H1 (cell line): ENCODE measurements around the gene NBEA. TPM values are rescaled to one million over a fixed set of nuclear protein-coding genes. Genes with fewer than 3 reads are reported as not detected.

Experiments used
- CTCF ChIA-PET: fragments of 300-600 bp; sonication (Branson Sonifier 250); formaldehyde crosslinking; loops from one replicate; lab custom pipeline; 2021; ENCODE audit not compliant: partially characterized antibody; lab: Charles Lee
- POLR2A ChIA-PET: fragments of 300-600 bp; sonication (Branson Sonifier 250); formaldehyde crosslinking; loops from one replicate; lab custom pipeline; 2021; ENCODE audit warnings: inconsistent platforms; ENCODE audit not compliant: partially characterized antibody; lab: Charles Lee
- DNase-seq, 2 experiments: peaks; one replicate each; pipeline versions ENCODE4 v3.0.0 to v3.0.0-alpha.2; 2010 to 2022; ENCODE audit warnings: low spot score in 2 of 2, low read depth in 1 of 2, mixed read lengths in 1 of 2
- FAIRE-seq: peaks from 2 replicates; lab custom pipeline; 2011; peaks lifted over from hg19 to GRCh38; lab: Jason Lieb, UNC
- H2AFZ ChIP-seq: 2 replicates; pipeline ENCODE4 v1.8.1; 2012; ENCODE audit warnings: low read length, inconsistent platforms
- H2AK5ac ChIP-seq: 2 replicates; pipeline ENCODE4 v1.6.1; 2013; ENCODE audit warnings: low read depth, low read length
- H2BK120ac ChIP-seq: replicated peaks from 2 replicates; pipeline ENCODE3; 2013; ENCODE audit warnings: low read depth, low read length, inconsistent platforms
- H2BK12ac ChIP-seq: 2 replicates; pipeline ENCODE4 v1.6.1; 2013; ENCODE audit warnings: low read depth, low read length
- H2BK15ac ChIP-seq: 2 replicates; pipeline ENCODE4 v1.6.1; 2013; ENCODE audit warnings: low read length
- H2BK20ac ChIP-seq: 2 replicates; pipeline ENCODE4 v1.6.1; 2013; ENCODE audit warnings: low read length
- H2BK5ac ChIP-seq: 2 replicates; pipeline ENCODE4 v1.6.1; 2013; ENCODE audit warnings: low read depth, low read length
- H3K14ac ChIP-seq: 2 replicates; pipeline ENCODE4 v1.6.1; 2013; ENCODE audit warnings: inconsistent platforms; ENCODE audit not compliant: insufficient read length
- H3K18ac ChIP-seq: 2 replicates; pipeline ENCODE4 v1.6.1; 2013; ENCODE audit warnings: low read length; ENCODE audit errors: extremely low read depth
- H3K23ac ChIP-seq: 2 replicates; pipeline ENCODE4 v1.6.1; 2013; ENCODE audit warnings: inconsistent platforms; ENCODE audit not compliant: insufficient read length
- H3K23me2 ChIP-seq: 2 replicates; pipeline ENCODE4 v1.6.1; 2013; ENCODE audit warnings: low read depth, low read length
- H3K27ac ChIP-seq: 2 replicates; pipeline ENCODE4 v1.6.1; 2011; ENCODE audit warnings: low read depth, low read length, inconsistent platforms
- H3K27me3 ChIP-seq, 4 experiments: replicated peaks in 1 of 4; 1 replicate in 1 of 4; 2 replicates in 3 of 4; pipeline versions ENCODE4 v1.6.1 to v1.8.1; 2011 to 2013; ENCODE audit warnings: low read length in 3 of 4, mild to moderate bottlenecking in 3 of 4, inconsistent platforms in 2 of 4, mixed read lengths in 2 of 4, moderate library complexity in 1 of 4; ENCODE audit not compliant: control insufficient read depth in 3 of 4, insufficient read depth in 3 of 4; ENCODE audit errors: extremely low read depth in 1 of 4
- H3K36me3 ChIP-seq, 4 experiments: 2 replicates each; pipeline versions ENCODE4 v1.6.1 to v1.8.1; 2011 to 2013; ENCODE audit warnings: mild to moderate bottlenecking in 4 of 4, low read length in 3 of 4, moderate library complexity in 2 of 4, control low read depth in 1 of 4, inconsistent platforms in 1 of 4; ENCODE audit not compliant: insufficient read depth in 4 of 4, control insufficient read depth in 2 of 4
- H3K4ac ChIP-seq: replicated peaks from 2 replicates; pipeline ENCODE3; 2013; ENCODE audit warnings: low read length, low read depth, mixed read lengths, inconsistent platforms; ENCODE audit not compliant: insufficient read length
- H3K4me1 ChIP-seq, 4 experiments: replicated peaks in 1 of 4; 1 replicate in 1 of 4; 2 replicates in 3 of 4; pipeline versions ENCODE4 v1.6.1 to v1.8.1; 2011 to 2013; ENCODE audit warnings: low read length in 3 of 4, inconsistent platforms in 2 of 4, mixed read lengths in 1 of 4; ENCODE audit not compliant: insufficient read depth in 4 of 4, control insufficient read depth in 3 of 4
- H3K4me2 ChIP-seq, 2 experiments: 2 replicates each; pipeline versions ENCODE4 v1.6.1 to v1.8.1; 2011 to 2013; ENCODE audit warnings: low read depth in 2 of 2, low read length in 2 of 2, control low read depth in 1 of 2, inconsistent platforms in 1 of 2, mild to moderate bottlenecking in 1 of 2; ENCODE audit not compliant: insufficient read depth in 1 of 2
- H3K4me3 ChIP-seq, 4 experiments: fragments of 200-600, 300-600 bp in 1 of 4; sonication (generic), shearing (Covaris generic), sonication (Bioruptor Twin) in 1 of 4; 2 replicates each; pipeline versions ENCODE4 v1.5.1 to v1.8.1; 2011 to 2016; ENCODE audit warnings: low read length in 4 of 4, low read depth in 3 of 4, control low read depth in 2 of 4, inconsistent platforms in 2 of 4, mild to moderate bottlenecking in 2 of 4, mixed read lengths in 1 of 4, moderate library complexity in 1 of 4; ENCODE audit not compliant: insufficient read depth in 2 of 4; ENCODE audit errors: extremely low read depth in 1 of 4
- H3K56ac ChIP-seq: replicated peaks from 2 replicates; pipeline ENCODE3; 2013; ENCODE audit warnings: low read depth, mild to moderate bottlenecking, mixed read lengths, low read length, inconsistent platforms; ENCODE audit not compliant: insufficient read length
- H3K79me1 ChIP-seq: 2 replicates; pipeline ENCODE4 v1.6.1; 2013; ENCODE audit warnings: low read depth, low read length, control low read depth
- H3K79me2 ChIP-seq, 2 experiments: 2 replicates each; pipeline versions ENCODE4 v1.6.1 to v1.8.1; 2012 to 2013; ENCODE audit warnings: low read length in 2 of 2, mild to moderate bottlenecking in 2 of 2, inconsistent platforms in 1 of 2; ENCODE audit not compliant: insufficient read depth in 2 of 2, control insufficient read depth in 1 of 2
- H3K9ac ChIP-seq, 4 experiments: replicated peaks in 1 of 4; 1 replicate in 1 of 4; 2 replicates in 3 of 4; pipeline versions ENCODE4 v1.6.1 to v1.8.1; 2011 to 2013; ENCODE audit warnings: low read depth in 3 of 4, low read length in 3 of 4, control low read depth in 2 of 4, mild to moderate bottlenecking in 2 of 4, moderate library complexity in 2 of 4, inconsistent platforms in 1 of 4; ENCODE audit errors: extremely low read depth in 1 of 4
- H3K9me3 ChIP-seq, 2 experiments: 2 replicates each; pipeline versions ENCODE4 v1.6.1 to v1.8.1; 2012 to 2013; ENCODE audit warnings: mild to moderate bottlenecking in 2 of 2, moderate library complexity in 2 of 2, control low read depth in 1 of 2, inconsistent platforms in 1 of 2, low read depth in 1 of 2, low read length in 1 of 2, mixed read lengths in 1 of 2; ENCODE audit not compliant: insufficient read depth in 2 of 2
- H4K20me1 ChIP-seq, 2 experiments: replicated peaks in 1 of 2; 2 replicates each; pipeline versions ENCODE3 to v1.8.1; 2011 to 2013; ENCODE audit warnings: inconsistent platforms in 2 of 2, low read length in 2 of 2, mild to moderate bottlenecking in 1 of 2; ENCODE audit not compliant: insufficient read depth in 2 of 2, control insufficient read depth in 1 of 2
- H4K5ac ChIP-seq: 2 replicates; pipeline ENCODE4 v1.6.1; 2013; ENCODE audit warnings: low read length, low read depth, mixed read lengths, inconsistent platforms; ENCODE audit not compliant: insufficient read length
- H4K8ac ChIP-seq: 2 replicates; pipeline ENCODE4 v1.8.0; 2013; ENCODE audit warnings: mild to moderate bottlenecking, moderate library complexity, low read length, inconsistent platforms; ENCODE audit not compliant: insufficient read depth; ENCODE audit errors: extremely low read depth
- H4K91ac ChIP-seq: replicated peaks from 2 replicates; pipeline ENCODE3; 2013; ENCODE audit warnings: low read length, mixed read lengths, inconsistent platforms; ENCODE audit not compliant: insufficient read length
- CTBP2 ChIP-seq: IDR thresholded peaks from 2 replicates; pipeline ENCODE4 v1.7.0; 2011; ENCODE audit warnings: borderline replicate concordance, mild to moderate bottlenecking, moderate library complexity, mixed read lengths, low read length; ENCODE audit not compliant: insufficient read depth, insufficient read length
- EZH2 ChIP-seq: fragments of 200-600 bp; sonication (generic); IDR thresholded peaks from 2 replicates; pipeline ENCODE4 v1.7.1; 2012; ENCODE audit warnings: low read depth, mild to moderate bottlenecking, moderate library complexity, low read length, inconsistent platforms; ENCODE audit not compliant: severe bottlenecking
- GABPA ChIP-seq: IDR thresholded peaks from 2 replicates; pipeline ENCODE4 v1.6.1; 2011; ENCODE audit warnings: mild to moderate bottlenecking, low read length, moderate library complexity, borderline replicate concordance; ENCODE audit not compliant: insufficient read depth
- SP2 ChIP-seq: IDR thresholded peaks from 2 replicates; pipeline ENCODE4 v1.6.1; 2012; ENCODE audit warnings: mild to moderate bottlenecking, low read length, inconsistent platforms
- WGBS, 2 experiments: shearing (Covaris generic) in 1 of 2; methylation state at CpG; one replicate each; pipeline versions ENCODE4 v1.1.6 to v1.1.7; 2013 to 2015; ENCODE audit warnings: low lambda C conversion rate in 2 of 2, mixed read lengths in 2 of 2, inconsistent platforms in 1 of 2, low coverage in 1 of 2, missing lambda C conversion rate in 1 of 2; ENCODE audit not compliant: insufficient replicate concordance in 2 of 2, insufficient coverage in 1 of 2, insufficient read length in 1 of 2; ENCODE audit errors: extremely low coverage in 1 of 2, missing lambda C conversion rate in 1 of 2; 5-methylcytosine and 5-hydroxymethylcytosine counted together
- polyA plus RNA-seq, 7 experiments: library from polyadenylated mRNA; depleted of rRNA in 3 of 7; stranded (reverse) in 5 of 7; unstranded in 2 of 7; fragments of >200 nt in 5 of 7; fragments of 200-250 nt in 2 of 7; gene quantifications; 1 replicate in 5 of 7; 2 replicates in 1 of 7; 4 replicates in 1 of 7; pipeline versions ENCODE4 v1.2.1 to v1.2.3, GENCODE V29; 2011 to 2013; ENCODE audit warnings: missing spikeins in 2 of 7, mixed read lengths in 2 of 7
- total RNA-seq: library from RNA; stranded (reverse); fragmentation: NEBNext Ultra II Directional; extraction: Animal tissue kit (Norgen Biotek cat#: 25700); gene quantifications from 2 replicates; pipeline ENCODE4 v1.2.1, GENCODE V29; 2021
- TF ChIP-seq, protein P1 (sequence below): IDR thresholded peaks from 2 replicates; pipeline ENCODE4 v1.6.1; 2011; ENCODE audit warnings: low read length, improper control_type of control experiment

Gene NBEA
- total and polyA plus RNA-seq, 2 of the 8 experiments (the other 6 are each of a cell fraction or from before 2014, with no cell fraction given): 14.2 to 21.5 TPM

DNA sequence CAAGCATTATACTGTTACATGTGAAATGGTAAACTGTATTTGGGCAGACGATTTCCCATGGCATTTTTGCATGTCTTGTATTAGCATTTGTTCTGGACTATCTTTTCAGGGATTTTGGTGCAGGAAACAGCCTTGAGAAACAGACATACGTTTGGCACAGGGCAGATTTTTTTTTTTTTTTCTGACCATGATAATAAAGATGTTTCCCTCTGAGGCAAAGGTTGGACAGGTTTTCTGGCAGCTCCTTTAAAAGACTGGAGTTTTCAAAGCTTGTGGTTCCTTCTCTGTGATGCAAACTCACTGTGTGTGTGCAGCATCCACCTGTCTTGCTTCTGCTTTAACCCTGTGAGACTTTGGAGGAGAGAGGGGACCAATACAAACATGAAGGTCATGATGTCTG, 63.0 kb downstream of the NBEA start:
- no peak overlapping the region for H3K56ac ChIP-seq
- peaks cover 0 to 92% of the 10 kb centered on the region in 2 experiments; a peak in 3 of 4 replicates for H3K79me2 ChIP-seq

More for the DNA sequence above, 63.0 kb downstream of the NBEA start:
- H3K23me2 ChIP-seq: no peaks in the 10 kb centered on the region
- H2BK20ac ChIP-seq: no peak overlapping the region
- FAIRE-seq (no peak), DNase-seq (no peak)
- ChIA-PET CTCF (interaction anchor here (0.9 kb wide), 1 partner anchor 10 kb away, joined by 4 read pairs; no protein-coding TSS in a partner anchor), POLR2A (no interaction called here)
- no peaks in the 10 kb centered on the region for H4K20me1 ChIP-seq
- no peaks in the 10 kb centered on the region; a peak in 1 of 7 replicates for H3K4me1 ChIP-seq
- no peaks in the 10 kb centered on the region for H3K36me3 ChIP-seq
- no peak overlapping the region for H4K91ac ChIP-seq
- H2BK12ac ChIP-seq: no peak overlapping the region
- H3K9ac ChIP-seq: no peak overlapping the region
- H4K8ac ChIP-seq: no peak overlapping the region
- H3K23ac ChIP-seq: no peak overlapping the region
- no peaks in the 10 kb centered on the region for H3K27me3 ChIP-seq
- no peak overlapping the region for H2BK5ac ChIP-seq
- no peak overlapping the region for H3K4me2 ChIP-seq
- H3K79me1 ChIP-seq: no peaks in the 10 kb centered on the region; the same call in none of the 2 replicates
- H3K4me3 ChIP-seq: no peak overlapping the region
- H3K14ac ChIP-seq: no peak overlapping the region
- H2AK5ac ChIP-seq: no peak overlapping the region
- no peak overlapping the region for H3K4ac ChIP-seq
- H2BK15ac ChIP-seq: no peak overlapping the region
- H2AFZ ChIP-seq: no peak overlapping the region
- H4K5ac ChIP-seq: no peak overlapping the region
- no peak overlapping the region for H3K27ac ChIP-seq
- no peaks in the 10 kb centered on the region for H3K9me3 ChIP-seq
- TF ChIP-seq, protein P1, sequence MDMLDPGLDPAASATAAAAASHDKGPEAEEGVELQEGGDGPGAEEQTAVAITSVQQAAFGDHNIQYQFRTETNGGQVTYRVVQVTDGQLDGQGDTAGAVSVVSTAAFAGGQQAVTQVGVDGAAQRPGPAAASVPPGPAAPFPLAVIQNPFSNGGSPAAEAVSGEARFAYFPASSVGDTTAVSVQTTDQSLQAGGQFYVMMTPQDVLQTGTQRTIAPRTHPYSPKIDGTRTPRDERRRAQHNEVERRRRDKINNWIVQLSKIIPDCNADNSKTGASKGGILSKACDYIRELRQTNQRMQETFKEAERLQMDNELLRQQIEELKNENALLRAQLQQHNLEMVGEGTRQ: no peak
- TF ChIP-seq GABPA (no peak), EZH2 (no peak), SP2 (no peak), CTBP2 (no peak)
- TF ChIP-seq, all 59 proteins: peak for 0
- Histone ChIP-seq H2BK120ac (no peak overlapping the region), H3K18ac (no peak overlapping the region)
- WGBS, 2 experiments: 85% methylated on average over 2 of the region's 2 CpGs; no CpG with 5 or more reads in 1 of the 2 experiments
